ENCODE results near the gene TFEC.

DNA sequence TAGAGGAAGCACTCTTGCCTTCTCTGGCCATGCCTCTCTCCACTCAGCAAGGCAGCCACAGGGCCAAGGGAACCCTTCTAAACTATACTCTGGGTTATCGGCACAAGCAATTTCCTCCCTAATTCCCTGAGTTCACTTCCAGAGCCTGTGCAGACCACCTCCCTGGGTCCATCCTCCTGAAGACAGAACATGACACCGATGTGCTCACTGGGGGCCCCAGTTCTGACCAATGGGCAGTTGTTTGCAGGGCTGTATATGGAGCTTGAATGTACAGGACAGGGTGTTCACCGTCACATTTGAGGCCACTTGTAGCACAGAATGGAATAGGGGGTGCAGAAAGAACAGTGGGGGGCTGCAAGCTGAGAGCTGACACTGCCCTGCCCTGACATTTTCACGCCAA lies 77.7 kb downstream of the TFEC start:
- TF ChIP-seq POLR2A (IDR thresholded peaks at IDR 0.05; ENCODE audit: low read depth, low read length) (no peak), STAT3 (IDR thresholded peaks at IDR 0.05; ENCODE audit: low read depth, low read length) (no peak)
- TF ChIP-seq, protein P1, sequence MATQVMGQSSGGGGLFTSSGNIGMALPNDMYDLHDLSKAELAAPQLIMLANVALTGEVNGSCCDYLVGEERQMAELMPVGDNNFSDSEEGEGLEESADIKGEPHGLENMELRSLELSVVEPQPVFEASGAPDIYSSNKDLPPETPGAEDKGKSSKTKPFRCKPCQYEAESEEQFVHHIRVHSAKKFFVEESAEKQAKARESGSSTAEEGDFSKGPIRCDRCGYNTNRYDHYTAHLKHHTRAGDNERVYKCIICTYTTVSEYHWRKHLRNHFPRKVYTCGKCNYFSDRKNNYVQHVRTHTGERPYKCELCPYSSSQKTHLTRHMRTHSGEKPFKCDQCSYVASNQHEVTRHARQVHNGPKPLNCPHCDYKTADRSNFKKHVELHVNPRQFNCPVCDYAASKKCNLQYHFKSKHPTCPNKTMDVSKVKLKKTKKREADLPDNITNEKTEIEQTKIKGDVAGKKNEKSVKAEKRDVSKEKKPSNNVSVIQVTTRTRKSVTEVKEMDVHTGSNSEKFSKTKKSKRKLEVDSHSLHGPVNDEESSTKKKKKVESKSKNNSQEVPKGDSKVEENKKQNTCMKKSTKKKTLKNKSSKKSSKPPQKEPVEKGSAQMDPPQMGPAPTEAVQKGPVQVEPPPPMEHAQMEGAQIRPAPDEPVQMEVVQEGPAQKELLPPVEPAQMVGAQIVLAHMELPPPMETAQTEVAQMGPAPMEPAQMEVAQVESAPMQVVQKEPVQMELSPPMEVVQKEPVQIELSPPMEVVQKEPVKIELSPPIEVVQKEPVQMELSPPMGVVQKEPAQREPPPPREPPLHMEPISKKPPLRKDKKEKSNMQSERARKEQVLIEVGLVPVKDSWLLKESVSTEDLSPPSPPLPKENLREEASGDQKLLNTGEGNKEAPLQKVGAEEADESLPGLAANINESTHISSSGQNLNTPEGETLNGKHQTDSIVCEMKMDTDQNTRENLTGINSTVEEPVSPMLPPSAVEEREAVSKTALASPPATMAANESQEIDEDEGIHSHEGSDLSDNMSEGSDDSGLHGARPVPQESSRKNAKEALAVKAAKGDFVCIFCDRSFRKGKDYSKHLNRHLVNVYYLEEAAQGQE (IDR thresholded peaks at IDR 0.05; ENCODE audit: low read depth, low read length) = no peak
